Activated CD8-positive, alpha-beta T cell treated with anti-CD3 and anti-CD28 coated beads, Interleukin-2, amount 10 ng/mL, durations not matched to agents 7 days and 5 days (primary cell): ENCODE results near the gene PTPN14. TPM values are rescaled to one million over a fixed set of nuclear protein-coding genes. Genes with fewer than 3 reads are reported as not detected.

ENCODE experiments used
- ATAC-seq: fragments of 150-1000 bp; cut with Tn5 transposase; one replicate; pipeline ENCODE4 v1.10.0; 2021; ENCODE audit warnings: moderate library complexity
- CTCF ChIA-PET: fragments of 350-600 bp; sonication (Branson Sonifier 250); formaldehyde crosslinking; loops from one replicate; lab custom pipeline; 2021; ENCODE audit warnings: antibody characterized with exemption; lab: Charles Lee
- POLR2A ChIA-PET: fragments of 350-600 bp; sonication (Branson Sonifier 250); formaldehyde crosslinking; loops from one replicate; lab custom pipeline; 2021; ENCODE audit warnings: antibody characterized with exemption; lab: Charles Lee
- DNase-seq: peaks from one replicate; pipeline ENCODE4 v3.0.0-alpha.2; 2020
- H3K27ac Mint-ChIP-seq: one replicate; pipeline ENCODE4 v1.8.0; 2021; ENCODE audit warnings: mild to moderate bottlenecking, mixed read lengths
- H3K27me3 Mint-ChIP-seq: one replicate; pipeline ENCODE4 v1.8.0; 2021; ENCODE audit warnings: low read depth, mixed read lengths
- H3K36me3 Mint-ChIP-seq: one replicate; pipeline ENCODE4 v1.8.0; 2021; ENCODE audit warnings: low read depth, mixed read lengths
- H3K4me1 Mint-ChIP-seq: one replicate; pipeline ENCODE4 v1.8.0; 2021; ENCODE audit warnings: low read depth, mixed read lengths
- H3K4me3 Mint-ChIP-seq: one replicate; pipeline ENCODE4 v1.8.0; 2021; ENCODE audit warnings: mild to moderate bottlenecking, mixed read lengths
- H3K9me3 Mint-ChIP-seq: one replicate; pipeline ENCODE4 v1.8.0; 2022; ENCODE audit warnings: mixed read lengths; ENCODE audit not compliant: insufficient read depth
- total RNA-seq, 2 experiments: library from RNA; stranded (reverse); gene quantifications; one replicate each; pipeline ENCODE4 v1.2.3, GENCODE V29; 2021

Gene PTPN14
- total RNA-seq, 2 experiments from 2014 or later: 0.13 to 0.21 TPM

DNA sequence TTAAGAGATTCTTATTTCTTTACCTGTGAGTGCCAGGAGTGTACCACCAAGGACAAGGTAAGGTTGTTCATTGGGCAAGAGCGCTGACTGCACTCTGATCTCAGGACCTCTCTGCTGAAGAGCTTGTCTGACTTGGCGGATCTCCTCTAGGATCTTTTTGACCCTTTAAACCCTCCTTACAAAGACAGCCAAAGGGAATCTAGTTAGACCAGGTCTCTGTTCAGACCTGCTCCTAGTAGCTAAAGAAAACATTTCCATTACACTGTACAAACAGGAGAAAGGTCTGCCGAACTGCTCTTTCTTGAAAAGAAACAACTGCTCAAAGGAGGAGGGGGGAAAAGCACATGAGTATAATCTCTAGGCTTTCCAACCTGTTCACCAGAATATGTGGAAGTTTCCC is 221.2 kb downstream of the PTPN14 start:
- no peak for DNase-seq
- Mint-ChIP-seq H3K27me3 (no peaks in the 10 kb centered on the region), H3K27ac (no peak overlapping the region), H3K4me1 (peaks cover 12% of the 10 kb centered on the region), H3K9me3 (no peaks in the 10 kb centered on the region), H3K36me3 (peaks cover 10% of the 10 kb centered on the region), H3K4me3 (no peak overlapping the region)
- POLR2A ChIA-PET: no interaction called here
- no peak for ATAC-seq
- CTCF ChIA-PET: interaction anchor here (0.7 to 11.6 kb wide), 15 partner anchors 9 to 262 kb away, joined by 3 to 486 read pairs (median 18); partner anchors contain the start of gene SMYD2

DNA sequence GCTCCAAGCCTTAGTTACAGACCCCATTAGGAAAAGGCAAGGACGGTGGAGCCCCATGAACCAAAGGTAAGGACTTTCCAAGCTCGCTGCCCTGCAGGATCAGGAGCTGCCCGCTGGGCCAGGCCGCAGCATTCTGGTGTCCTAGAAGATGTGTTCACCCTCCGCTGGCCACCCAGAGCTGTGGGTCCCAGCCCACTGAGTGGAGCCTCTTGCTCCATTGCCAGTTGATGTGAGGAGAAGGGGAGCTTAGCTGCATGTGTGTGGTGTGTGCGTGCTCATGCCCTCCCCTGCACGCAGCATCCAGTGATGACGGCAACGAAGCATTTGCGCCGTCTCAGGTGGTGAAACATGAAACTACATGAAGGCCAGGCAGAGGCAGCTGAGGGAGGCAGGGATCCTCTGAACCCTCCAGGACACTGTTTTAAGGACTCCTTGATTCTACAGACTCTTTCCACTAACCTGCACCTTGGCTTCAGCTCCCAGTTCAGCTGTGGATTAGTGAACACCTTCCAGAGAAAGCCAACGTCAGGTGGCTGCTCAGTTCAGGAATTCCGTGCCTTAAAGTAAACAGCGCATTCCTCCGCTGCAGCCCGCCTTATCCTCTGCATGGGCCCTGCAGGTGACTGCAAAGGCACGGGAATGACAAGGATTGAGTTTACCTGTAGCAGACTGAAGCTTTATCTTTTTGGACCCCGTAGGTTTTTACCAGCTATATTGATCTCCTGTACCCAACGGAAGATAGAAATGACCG is 221.8 kb downstream of the PTPN14 start:
- no peak for ATAC-seq
- Mint-ChIP-seq H3K27me3 (no peaks in the 10 kb centered on the region), H3K36me3 (peaks cover 10% of the 10 kb centered on the region), H3K4me1 (peaks cover 12% of the 10 kb centered on the region), H3K4me3 (no peak overlapping the region), H3K9me3 (no peaks in the 10 kb centered on the region), H3K27ac (no peak overlapping the region)
- ChIA-PET POLR2A (no interaction called here), CTCF (interaction anchor here (0.7 to 11.6 kb wide), 35 partner anchors 9 to 1207 kb away, joined by 3 to 486 read pairs (median 7); partner anchors contain the start of gene SMYD2)
- no peak for DNase-seq

DNA sequence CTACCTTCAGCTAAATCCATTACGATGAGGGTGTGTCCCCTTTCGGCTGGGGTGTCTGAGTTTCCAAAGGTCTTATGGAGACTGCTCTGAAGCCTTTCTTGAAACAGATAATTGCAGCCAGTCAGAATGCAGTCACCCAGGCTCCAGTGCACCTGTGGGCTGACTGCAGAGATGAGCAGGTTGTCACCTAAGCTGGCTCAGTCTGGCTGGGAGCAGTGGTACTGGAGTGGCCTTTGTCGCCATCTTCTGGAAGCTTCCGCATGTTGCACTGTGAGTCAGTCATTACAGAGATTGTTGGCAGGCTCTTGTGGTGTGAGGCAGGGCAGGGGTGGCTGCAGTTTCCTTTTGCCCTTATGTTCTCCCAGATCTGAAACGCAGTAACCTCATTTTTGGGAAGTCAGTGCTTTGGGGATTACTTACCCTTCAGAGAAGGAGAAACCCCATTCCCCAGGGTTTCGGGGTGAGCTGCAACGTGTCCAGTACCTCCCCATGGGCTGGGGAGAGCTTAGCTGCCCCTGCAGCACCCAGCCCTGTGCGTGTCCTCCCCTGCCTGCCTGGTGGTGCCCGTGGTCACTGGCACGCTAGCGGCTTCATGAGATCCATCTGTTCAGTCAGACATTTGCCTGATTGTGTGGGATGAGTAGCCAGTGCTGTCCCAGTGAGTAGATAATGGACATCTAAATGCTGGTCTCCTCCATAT is 222.5 kb downstream of the PTPN14 start:
- ChIA-PET CTCF (interaction anchor here (0.9 to 11.6 kb wide), 39 partner anchors 8 to 1206 kb away, joined by 3 to 486 read pairs (median 5); partner anchors contain the start of gene SMYD2), POLR2A (no interaction called here)
- H3K36me3 Mint-ChIP-seq: peaks cover 14% of the 10 kb centered on the region
- peaks cover 12% of the 10 kb centered on the region for H3K4me1 Mint-ChIP-seq
- no peaks in the 10 kb centered on the region for H3K9me3 Mint-ChIP-seq
- ATAC-seq: peak; percentile 94
- H3K27me3 Mint-ChIP-seq: no peaks in the 10 kb centered on the region
- peak; percentile 86 for DNase-seq
- no peak overlapping the region for H3K27ac Mint-ChIP-seq
- no peak overlapping the region for H3K4me3 Mint-ChIP-seq

DNA sequence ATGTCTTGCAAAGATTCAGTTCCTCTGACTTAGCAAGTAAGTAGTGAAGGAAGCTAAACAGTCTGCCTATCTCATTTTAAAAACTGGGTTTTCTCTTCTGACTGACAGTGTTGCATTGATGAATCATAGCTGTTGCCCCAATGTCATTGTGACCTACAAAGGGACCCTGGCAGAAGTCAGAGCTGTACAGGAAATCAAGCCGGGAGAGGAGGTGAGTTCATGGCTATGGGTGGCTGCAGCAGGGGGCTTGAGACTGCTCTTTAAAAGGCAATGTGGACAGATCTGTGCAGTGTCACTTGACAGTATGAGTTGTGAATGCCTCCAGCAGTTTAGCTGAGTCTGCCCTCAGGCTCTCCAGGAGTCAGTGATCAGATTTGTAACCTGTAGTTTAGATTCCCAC is 223.9 kb downstream of the PTPN14 start:
- Mint-ChIP-seq H3K4me1 (peaks cover 12% of the 10 kb centered on the region), H3K4me3 (no peak overlapping the region), H3K9me3 (no peaks in the 10 kb centered on the region), H3K27ac (peak overlapping the region; percentile 23), H3K27me3 (no peaks in the 10 kb centered on the region), H3K36me3 (peaks cover 13% of the 10 kb centered on the region)
- ATAC-seq (peak; percentile 25), DNase-seq (no peak)
- POLR2A ChIA-PET: interaction anchor here (0.8 kb wide), 1 partner anchor 66 kb away, joined by 4 read pairs; no protein-coding TSS in a partner anchor
- CTCF ChIA-PET: interaction anchor here (0.6 to 11.6 kb wide), 17 partner anchors 9 to 1084 kb away, joined by 3 to 486 read pairs (median 12); partner anchors contain the start of gene SMYD2

DNA sequence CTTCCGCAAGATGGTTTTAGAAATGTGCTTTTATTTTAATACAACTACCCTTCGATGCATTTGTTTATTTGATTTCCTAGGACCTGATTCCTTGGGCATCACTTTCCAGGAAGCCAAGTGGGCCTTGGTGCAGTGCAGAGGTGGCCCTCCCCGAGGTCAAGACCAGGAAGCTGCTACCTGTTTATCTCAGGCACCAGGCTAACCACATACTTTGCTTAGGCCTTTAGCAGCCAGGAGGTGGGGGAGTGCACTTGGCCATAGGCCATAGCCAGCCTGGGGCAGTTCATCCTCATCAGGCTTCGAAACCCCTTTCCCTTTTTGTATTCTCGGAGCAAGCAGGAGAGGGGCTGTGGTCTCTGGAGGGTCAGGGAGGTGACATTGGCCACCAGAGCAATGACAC is 225.0 kb downstream of the PTPN14 start:
- no peak overlapping the region for H3K27ac Mint-ChIP-seq

DNA sequence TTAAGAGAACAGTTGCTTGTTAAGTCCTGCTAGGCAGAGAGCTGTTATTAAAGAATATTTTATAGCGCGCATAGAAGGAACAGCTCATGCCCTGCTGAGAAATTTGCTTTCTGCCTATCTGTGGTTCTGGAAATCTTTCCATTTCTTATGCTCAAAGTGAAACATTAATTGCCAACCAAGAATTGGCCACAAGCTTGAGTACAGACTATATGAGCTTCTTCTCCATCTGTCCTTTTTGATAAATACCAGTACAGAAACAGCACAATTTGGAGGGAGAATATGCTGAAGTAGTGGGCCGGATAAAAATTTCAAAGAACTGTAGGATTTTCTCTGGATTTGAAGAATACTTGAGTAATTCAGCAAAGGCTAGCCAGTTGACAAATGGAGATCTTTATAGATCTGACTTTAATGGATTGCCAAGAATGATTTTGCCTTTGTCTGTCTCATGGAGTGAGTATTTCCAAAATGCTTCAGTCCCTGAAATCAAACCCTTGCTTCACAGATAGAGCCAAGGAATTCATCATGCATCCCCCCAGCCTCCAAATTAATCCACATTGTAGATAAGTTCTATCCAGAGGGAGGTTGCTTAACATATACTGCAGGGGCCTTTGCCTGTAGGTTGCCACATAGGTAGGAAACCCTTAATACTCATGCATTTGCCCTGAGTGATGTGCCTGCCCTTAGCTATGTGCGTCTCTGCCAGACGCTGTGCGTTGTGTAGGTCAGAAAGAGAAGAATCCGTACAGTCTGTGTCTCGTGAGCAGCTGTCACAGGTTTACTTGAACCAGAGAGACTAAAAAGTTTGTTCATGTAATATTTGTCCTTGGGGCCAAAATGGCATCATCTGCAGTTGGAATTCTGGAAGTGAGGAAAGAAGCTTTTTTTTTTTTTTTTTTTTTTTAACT is 226.3 kb downstream of the PTPN14 start:
- CTCF ChIA-PET: interaction anchor here (0.6 to 11.6 kb wide), 6 partner anchors 8 to 272 kb away, joined by 3 to 486 read pairs (median 8); no protein-coding TSS in a partner anchor
- Mint-ChIP-seq H3K4me1 (peaks cover 12% of the 10 kb centered on the region), H3K36me3 (peaks cover 9% of the 10 kb centered on the region), H3K9me3 (no peaks in the 10 kb centered on the region), H3K27me3 (no peaks in the 10 kb centered on the region), H3K27ac (no peak overlapping the region), H3K4me3 (no peak overlapping the region)
- POLR2A ChIA-PET: no interaction called here
- ATAC-seq (no peak), DNase-seq (no peak)

More for the DNA sequence above, 225.0 kb downstream of the PTPN14 start:
- Mint-ChIP-seq H3K4me1 (peaks cover 12% of the 10 kb centered on the region), H3K27me3 (no peaks in the 10 kb centered on the region), H3K36me3 (peaks cover 9% of the 10 kb centered on the region), H3K9me3 (no peaks in the 10 kb centered on the region), H3K4me3 (no peak overlapping the region)
- ChIA-PET CTCF (interaction anchor here (1.1 to 11.6 kb wide), 8 partner anchors 8 to 258 kb away, joined by 3 to 486 read pairs (median 50); no protein-coding TSS in a partner anchor), POLR2A (no interaction called here)
- no peak for ATAC-seq
- no peak for DNase-seq

DNA sequence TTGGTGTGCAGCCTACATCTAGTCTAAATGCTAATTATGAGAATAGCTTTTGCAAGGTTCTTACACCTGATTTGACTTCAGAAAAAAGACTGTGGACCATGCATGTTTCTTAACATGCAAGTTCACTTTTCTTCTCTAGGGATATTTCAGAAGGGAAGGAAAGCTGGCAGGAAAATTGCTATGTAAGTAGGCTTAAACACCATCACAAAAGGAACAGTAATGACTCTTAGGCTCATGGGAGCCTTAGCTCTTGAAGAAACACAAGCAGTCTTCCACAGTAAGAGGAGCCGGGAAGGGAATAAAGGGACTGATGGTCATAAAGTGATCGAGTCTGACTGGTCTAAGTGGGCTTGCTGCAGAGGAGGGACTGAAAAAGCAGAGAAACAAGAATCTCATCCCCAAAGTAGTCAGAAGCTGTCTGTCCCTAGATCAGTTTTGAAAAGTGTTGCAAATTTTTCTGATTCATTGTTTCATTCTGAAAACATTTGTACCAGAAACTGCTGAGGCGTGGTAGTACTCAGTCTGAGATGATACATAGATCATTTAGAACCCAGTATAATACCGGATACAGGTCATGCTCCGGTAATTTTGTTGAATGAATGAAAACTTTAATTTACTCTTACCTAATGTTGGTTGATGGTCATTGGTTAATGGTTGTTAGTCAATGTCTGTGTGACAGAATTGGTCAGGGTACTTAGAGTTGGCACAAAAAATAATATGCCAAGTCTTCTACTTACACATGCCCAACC is 229.5 kb downstream of the PTPN14 start:
- no peaks in the 10 kb centered on the region for H3K9me3 Mint-ChIP-seq
- peaks cover 7% of the 10 kb centered on the region for H3K36me3 Mint-ChIP-seq
- no peak for DNase-seq
- CTCF ChIA-PET: interaction anchor here (0.6 to 1.8 kb wide), 6 partner anchors 8 to 156 kb away, joined by 3 to 9 read pairs (median 4); no protein-coding TSS in a partner anchor
- ATAC-seq: no peak
- H3K27ac Mint-ChIP-seq: peak overlapping the region; percentile 9
- H3K4me1 Mint-ChIP-seq: peaks cover 7% of the 10 kb centered on the region
- H3K27me3 Mint-ChIP-seq: no peaks in the 10 kb centered on the region
- POLR2A ChIA-PET: no interaction called here
- H3K4me3 Mint-ChIP-seq: no peak overlapping the region

DNA sequence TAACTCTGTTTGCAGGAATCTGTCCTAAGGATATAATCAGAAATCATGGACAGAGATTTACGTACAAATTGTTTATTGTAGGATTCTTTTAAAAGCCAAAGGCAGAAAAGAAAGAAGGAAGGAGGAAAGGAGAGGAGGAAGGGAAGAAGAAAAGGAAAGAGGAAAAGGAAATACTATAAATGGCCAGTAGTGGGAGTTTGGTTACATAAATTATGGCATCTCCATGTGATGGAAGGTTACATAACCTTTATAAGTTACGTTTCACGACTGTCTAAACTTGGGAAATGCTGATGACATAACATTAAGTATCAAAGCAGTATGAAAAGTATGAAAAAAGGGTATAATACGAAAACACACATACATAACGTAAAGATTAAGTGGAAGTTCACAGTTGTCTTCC is 231.5 kb downstream of the PTPN14 start:
- ChIA-PET CTCF (interaction anchor here (3.6 to 7.1 kb wide), 3 partner anchors 9 to 59 kb away, joined by 37 to 56 read pairs (median 51); no protein-coding TSS in a partner anchor), POLR2A (no interaction called here)
- Mint-ChIP-seq H3K27me3 (no peaks in the 10 kb centered on the region), H3K4me3 (no peak overlapping the region), H3K9me3 (no peaks in the 10 kb centered on the region), H3K36me3 (peaks cover 14% of the 10 kb centered on the region), H3K4me1 (peaks cover 3% of the 10 kb centered on the region), H3K27ac (no peak overlapping the region)
- DNase-seq: no peak
- no peak for ATAC-seq

DNA sequence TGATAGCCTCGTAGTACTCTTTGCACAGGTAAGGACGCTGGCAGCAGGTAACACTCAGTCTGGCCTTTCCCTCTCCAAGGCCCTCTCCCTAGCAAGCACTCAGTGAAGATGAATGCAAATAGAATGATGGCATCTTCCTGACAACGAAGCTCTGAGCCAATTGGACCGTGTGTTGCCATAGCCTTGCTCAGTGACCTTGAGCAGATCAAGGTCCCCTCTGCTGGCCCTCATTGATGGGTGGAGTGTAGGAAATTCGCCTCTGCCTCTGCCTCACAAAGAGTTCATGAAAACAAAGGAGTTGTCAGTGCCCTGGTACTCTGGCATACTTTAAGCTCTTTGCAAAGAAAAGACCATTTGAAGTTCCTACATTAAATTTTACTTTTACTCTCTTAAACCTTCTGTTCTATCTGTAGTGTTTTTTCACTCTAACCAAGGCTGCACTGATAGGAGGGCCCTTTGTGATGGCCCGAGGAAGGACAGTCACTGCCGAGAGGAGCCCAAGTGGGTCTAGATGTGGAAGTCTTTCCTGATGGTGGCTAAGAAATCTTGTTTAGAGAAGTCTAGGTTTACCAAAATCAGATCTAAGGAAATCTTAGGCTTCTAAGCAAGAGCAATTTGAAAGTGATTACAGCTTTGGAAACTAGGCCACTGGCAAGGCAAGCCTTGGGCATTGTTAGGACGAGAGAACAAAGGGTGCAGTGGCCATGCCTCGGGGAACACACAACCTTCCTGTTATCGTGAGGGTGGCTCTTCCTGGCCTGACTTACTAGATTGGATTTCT is 232.3 kb downstream of the PTPN14 start:
- ATAC-seq: no peak
- CTCF ChIA-PET: interaction anchor here (1.5 to 7.1 kb wide), 4 partner anchors 10 to 58 kb away, joined by 3 to 56 read pairs (median 44); no protein-coding TSS in a partner anchor
- Mint-ChIP-seq H3K9me3 (no peaks in the 10 kb centered on the region), H3K4me3 (no peak overlapping the region), H3K36me3 (peaks cover 13% of the 10 kb centered on the region), H3K27ac (no peak overlapping the region), H3K4me1 (peaks cover 3% of the 10 kb centered on the region), H3K27me3 (no peaks in the 10 kb centered on the region)
- DNase-seq: no peak
- POLR2A ChIA-PET: interaction anchor here (1.9 kb wide), 1 partner anchor 38 kb away, joined by 4 read pairs; the partner anchor contains the start of gene SMYD2

DNA sequence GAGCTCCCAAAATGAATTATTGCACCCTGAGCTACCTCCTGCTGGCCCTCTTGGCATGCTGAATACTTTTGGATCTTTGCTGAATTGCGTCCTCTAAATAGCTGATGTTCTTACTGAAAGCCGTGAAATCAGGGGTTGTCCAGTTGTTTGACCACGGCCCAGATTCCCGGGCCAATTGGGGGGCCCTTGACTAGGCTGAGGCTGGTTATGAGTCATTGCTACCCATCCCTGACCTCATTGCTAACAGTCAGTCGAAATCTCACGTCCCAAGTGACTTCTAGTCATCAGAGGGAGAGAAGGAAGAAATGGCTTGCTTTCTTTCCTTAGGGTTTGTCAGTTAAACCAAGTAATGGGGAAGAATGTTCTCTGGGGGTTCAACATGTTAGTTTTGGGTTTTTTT is 233.0 kb downstream of the PTPN14 start:
- POLR2A ChIA-PET: interaction anchor here (1.9 kb wide), 1 partner anchor 38 kb away, joined by 4 read pairs; the partner anchor contains the start of gene SMYD2
- Mint-ChIP-seq H3K4me3 (no peak overlapping the region), H3K4me1 (peaks cover 3% of the 10 kb centered on the region), H3K36me3 (peaks cover 14% of the 10 kb centered on the region), H3K9me3 (no peaks in the 10 kb centered on the region), H3K27ac (no peak overlapping the region), H3K27me3 (no peaks in the 10 kb centered on the region)
- CTCF ChIA-PET: interaction anchor here (1.1 to 7.1 kb wide), 8 partner anchors 10 to 92 kb away, joined by 3 to 56 read pairs (median 6); no protein-coding TSS in a partner anchor
- no peak for DNase-seq
- ATAC-seq: no peak
